OCI-LY3 (cell line): ENCODE results near the gene IPO9.
A peak's percentile ranks its signal among the peaks of the same experiment; 100 is the strongest.

ENCODE experiments used
- H2AFZ ChIP-seq: fragments of 200-600, 300-600 bp; shearing (Covaris generic); 2 replicates; pipeline ENCODE4 v1.6.0; 2014; ENCODE audit warnings: antibody characterized with exemption, low read depth, low read length
- H3K27ac ChIP-seq: fragments of 200-600, 300-600 bp; sonication (generic); 2 replicates; pipeline ENCODE4 v1.5.1; 2014; ENCODE audit warnings: mild to moderate bottlenecking, low read length, moderate library complexity, mixed read lengths
- H3K27me3 ChIP-seq: fragments of 200-600, 300-600 bp; sonication (generic); 2 replicates; pipeline ENCODE4 v1.6.1; 2014; ENCODE audit warnings: low read depth, low read length, mixed read lengths
- H3K36me3 ChIP-seq: fragments of 200-600, 300-600 bp; sonication (generic); replicated peaks from 2 replicates; pipeline ENCODE3; 2014; ENCODE audit warnings: low read depth, low read length, mixed read lengths
- H3K4me1 ChIP-seq: fragments of 300-600, 200-600 bp; sonication (generic); 2 replicates; pipeline ENCODE4 v1.6.1; 2014; ENCODE audit warnings: low read length, mixed read lengths
- H3K4me2 ChIP-seq: fragments of 200-600, 300-600 bp; sonication (generic); 2 replicates; pipeline ENCODE4 v1.6.1; 2014; ENCODE audit warnings: low read length, mixed read lengths
- H3K4me3 ChIP-seq: fragments of 300-600, 200-600 bp; sonication (generic); 2 replicates; pipeline ENCODE4 v1.5.1; 2014; ENCODE audit warnings: antibody characterized with exemption, mild to moderate bottlenecking, low read length, moderate library complexity
- H3K79me2 ChIP-seq: fragments of 300-600, 200-600 bp; shearing (Covaris generic); 2 replicates; pipeline ENCODE4 v1.6.1; 2014; ENCODE audit warnings: mild to moderate bottlenecking, low read length, mixed read lengths
- H3K9ac ChIP-seq: fragments of 300-600, 200-600 bp; shearing (Covaris generic); 2 replicates; pipeline ENCODE4 v1.6.0; 2014; ENCODE audit warnings: mild to moderate bottlenecking, low read length, moderate library complexity
- H3K9me3 ChIP-seq: fragments of 200-600, 300-600 bp; shearing (Covaris generic); 2 replicates; pipeline ENCODE4 v1.6.1; 2014; ENCODE audit warnings: low read length, mixed read lengths; ENCODE audit not compliant: insufficient read depth
- H4K20me1 ChIP-seq: fragments of 200-600, 300-600 bp; sonication (generic); 2 replicates; pipeline ENCODE4 v1.6.1; 2016; ENCODE audit warnings: low read length, mixed read lengths; ENCODE audit not compliant: insufficient read depth
- EZH2phosphoT487 ChIP-seq: fragments of 200-600 bp; shearing (Covaris generic); IDR thresholded peaks from 2 replicates; pipeline ENCODE4 v1.6.1; 2018; ENCODE audit warnings: antibody characterized with exemption, mixed run types, low read depth
- TF ChIP-seq, protein P1 (sequence below): fragments of 200-600, 300-600 bp; sonication (generic); IDR thresholded peaks from 2 replicates; pipeline ENCODE4 v1.5.1; 2014; ENCODE audit warnings: antibody characterized with exemption, low read length, low read depth

The IPO9 gene

DNA sequence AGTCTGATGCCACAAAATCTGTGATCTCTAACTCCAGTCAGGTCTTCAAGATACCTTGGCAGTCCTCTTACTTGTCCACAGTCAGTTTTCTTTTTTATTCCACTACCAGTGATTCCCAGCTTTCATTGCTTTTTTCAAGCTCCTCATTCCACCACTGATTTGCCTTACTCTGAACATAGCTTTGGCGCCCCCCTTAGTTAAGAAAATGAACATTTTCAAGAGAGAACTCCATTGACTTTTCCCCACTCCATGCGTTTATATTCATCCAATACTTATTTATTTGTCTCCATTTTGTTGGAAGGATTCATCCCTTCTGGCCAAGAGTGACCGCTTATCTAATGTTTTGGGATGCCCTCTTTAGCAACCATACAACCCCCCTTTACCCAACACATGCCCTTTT lies 33.9 kb upstream of the IPO9 start:
- Histone ChIP-seq H3K4me1 (peaks cover 10% of the 10 kb centered on the region; the same call in 1 of the 2 replicates), H2AFZ (no peak overlapping the region), H3K79me2 (no peaks in the 10 kb centered on the region), H3K9ac (no peak overlapping the region), H4K20me1 (no peaks in the 10 kb centered on the region), H3K4me3 (no peak overlapping the region), H3K27me3 (peaks cover 24% of the 10 kb centered on the region), H3K36me3 (no peaks in the 10 kb centered on the region), H3K27ac (no peak overlapping the region), H3K4me2 (no peak overlapping the region), H3K9me3 (no peaks in the 10 kb centered on the region)
- TF ChIP-seq, protein P1, sequence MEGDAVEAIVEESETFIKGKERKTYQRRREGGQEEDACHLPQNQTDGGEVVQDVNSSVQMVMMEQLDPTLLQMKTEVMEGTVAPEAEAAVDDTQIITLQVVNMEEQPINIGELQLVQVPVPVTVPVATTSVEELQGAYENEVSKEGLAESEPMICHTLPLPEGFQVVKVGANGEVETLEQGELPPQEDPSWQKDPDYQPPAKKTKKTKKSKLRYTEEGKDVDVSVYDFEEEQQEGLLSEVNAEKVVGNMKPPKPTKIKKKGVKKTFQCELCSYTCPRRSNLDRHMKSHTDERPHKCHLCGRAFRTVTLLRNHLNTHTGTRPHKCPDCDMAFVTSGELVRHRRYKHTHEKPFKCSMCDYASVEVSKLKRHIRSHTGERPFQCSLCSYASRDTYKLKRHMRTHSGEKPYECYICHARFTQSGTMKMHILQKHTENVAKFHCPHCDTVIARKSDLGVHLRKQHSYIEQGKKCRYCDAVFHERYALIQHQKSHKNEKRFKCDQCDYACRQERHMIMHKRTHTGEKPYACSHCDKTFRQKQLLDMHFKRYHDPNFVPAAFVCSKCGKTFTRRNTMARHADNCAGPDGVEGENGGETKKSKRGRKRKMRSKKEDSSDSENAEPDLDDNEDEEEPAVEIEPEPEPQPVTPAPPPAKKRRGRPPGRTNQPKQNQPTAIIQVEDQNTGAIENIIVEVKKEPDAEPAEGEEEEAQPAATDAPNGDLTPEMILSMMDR = peak; percentile 70
- TF ChIP-seq EZH2phosphoT487 = no peak

DNA sequence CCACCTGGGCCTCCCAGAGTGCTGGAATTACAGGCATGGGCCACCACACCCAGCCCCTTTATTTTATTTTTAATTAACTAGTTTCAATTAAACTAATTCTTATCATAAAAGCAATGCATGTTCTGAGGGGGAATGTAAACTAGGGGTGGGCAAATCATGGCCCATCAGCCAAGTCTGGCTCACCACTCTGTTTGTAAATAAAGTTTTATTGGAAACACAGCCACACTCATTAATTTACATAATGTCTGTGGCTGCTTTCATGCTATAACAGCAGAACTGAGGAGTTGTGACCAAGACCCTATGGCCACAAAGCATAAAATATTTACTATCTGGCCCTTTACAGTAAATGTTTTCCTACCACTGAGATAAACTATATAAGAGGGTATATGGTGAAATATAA lies 28.7 kb upstream of the IPO9 start:
- Histone ChIP-seq H3K27me3 (0 out of 2 replicates have a peak, but pooled peaks cover 3% of the 10 kb centered on the region), H3K79me2 (no peaks in the 10 kb centered on the region), H4K20me1 (no peaks in the 10 kb centered on the region), H3K4me1 (no peaks in the 10 kb centered on the region), H3K9ac (no peak overlapping the region), H3K9me3 (no peaks in the 10 kb centered on the region), H3K36me3 (no peaks in the 10 kb centered on the region), H3K4me2 (no peak overlapping the region), H2AFZ (no peak overlapping the region), H3K27ac (no peak overlapping the region), H3K4me3 (no peak overlapping the region)
- TF ChIP-seq, protein P1 = no peak
- no peak for TF ChIP-seq EZH2phosphoT487

DNA sequence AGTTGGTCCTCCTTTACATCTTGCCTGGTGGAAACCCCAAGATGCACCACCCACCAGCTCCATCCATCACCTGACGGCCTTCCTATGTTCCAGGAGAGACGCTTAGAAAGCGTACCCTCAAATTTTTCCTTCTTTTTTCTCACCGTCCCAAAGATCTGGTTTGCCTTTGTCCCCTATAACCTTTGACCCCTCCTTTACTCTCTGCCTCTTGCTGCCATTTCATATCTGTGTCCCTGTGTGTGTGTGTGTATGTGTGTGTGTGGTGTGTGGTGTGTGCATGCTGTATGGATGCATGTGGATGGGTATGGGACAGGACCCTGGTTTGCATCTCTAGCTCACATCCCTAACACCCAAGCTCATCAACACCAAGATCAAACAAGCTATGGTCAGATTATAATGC lies 22.2 kb upstream of the IPO9 start:
- H3K4me3 ChIP-seq = no peak overlapping the region
- H3K79me2 ChIP-seq = no peaks in the 10 kb centered on the region
- no peaks in the 10 kb centered on the region for H3K27me3 ChIP-seq
- H3K9ac ChIP-seq = no peak overlapping the region
- no peak overlapping the region for H3K27ac ChIP-seq
- H3K4me2 ChIP-seq = no peak overlapping the region
- TF ChIP-seq, protein P1 = no peak
- TF ChIP-seq EZH2phosphoT487 = no peak
- H3K4me1 ChIP-seq = no peaks in the 10 kb centered on the region
- H4K20me1 ChIP-seq = no peaks in the 10 kb centered on the region
- H2AFZ ChIP-seq = no peak overlapping the region
- H3K9me3 ChIP-seq = no peaks in the 10 kb centered on the region
- H3K36me3 ChIP-seq = no peaks in the 10 kb centered on the region

DNA sequence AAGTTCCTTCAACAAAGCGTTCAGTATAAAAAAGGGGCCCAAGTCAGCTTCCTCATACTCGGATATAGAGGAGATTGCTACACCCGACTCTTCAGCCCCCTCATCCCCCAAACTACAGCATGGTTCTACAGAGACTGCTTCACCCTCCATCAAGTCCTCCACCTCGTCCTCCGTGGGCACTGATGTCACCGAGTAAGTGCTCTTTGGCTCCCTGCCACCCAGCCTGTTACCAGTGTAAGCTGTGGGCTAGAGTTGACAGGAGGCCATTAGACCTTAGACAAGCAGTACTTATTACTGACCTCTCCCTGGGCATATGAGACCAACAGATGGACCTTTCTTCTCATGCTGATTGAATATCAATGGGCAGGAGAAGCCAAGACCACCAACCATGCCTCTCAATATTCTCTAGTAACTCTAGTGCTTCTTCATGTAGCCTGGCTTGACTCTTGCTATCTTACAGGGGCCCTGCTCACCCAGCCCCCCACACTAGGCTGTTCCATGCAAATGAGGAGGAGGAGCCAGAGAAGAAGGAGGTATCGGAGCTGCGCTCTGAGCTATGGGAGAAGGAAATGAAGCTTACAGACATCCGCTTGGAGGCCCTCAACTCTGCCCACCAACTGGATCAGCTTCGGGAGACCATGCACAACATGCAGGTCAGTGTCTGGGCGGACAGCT lies 20.9 kb upstream of the IPO9 start:
- H3K9ac ChIP-seq = no peak overlapping the region
- H3K4me3 ChIP-seq = no peak overlapping the region
- no peak overlapping the region for H3K4me2 ChIP-seq
- no peaks in the 10 kb centered on the region for H3K36me3 ChIP-seq
- H3K27me3 ChIP-seq = no peaks in the 10 kb centered on the region
- no peaks in the 10 kb centered on the region for H3K4me1 ChIP-seq
- H4K20me1 ChIP-seq = no peaks in the 10 kb centered on the region
- no peak for TF ChIP-seq EZH2phosphoT487
- TF ChIP-seq, protein P1 = no peak
- no peak overlapping the region for H3K27ac ChIP-seq
- no peaks in the 10 kb centered on the region for H3K79me2 ChIP-seq
- H3K9me3 ChIP-seq = no peaks in the 10 kb centered on the region
- no peak overlapping the region for H2AFZ ChIP-seq
